Measurements from ENCODE around the gene DNAJC12. TPM values are rescaled to one million over a fixed set of nuclear protein-coding genes. Genes with fewer than 3 reads are reported as not detected.
A peak's percentile ranks its signal among the peaks of the same experiment; 100 is the strongest.

The DNAJC12 gene
- total and polyA plus RNA-seq, 2 of the 8 experiments (the other 6 are each of a cell fraction or from before 2014, with no cell fraction given), result 0.86 to 4.2 TPM

DNA sequence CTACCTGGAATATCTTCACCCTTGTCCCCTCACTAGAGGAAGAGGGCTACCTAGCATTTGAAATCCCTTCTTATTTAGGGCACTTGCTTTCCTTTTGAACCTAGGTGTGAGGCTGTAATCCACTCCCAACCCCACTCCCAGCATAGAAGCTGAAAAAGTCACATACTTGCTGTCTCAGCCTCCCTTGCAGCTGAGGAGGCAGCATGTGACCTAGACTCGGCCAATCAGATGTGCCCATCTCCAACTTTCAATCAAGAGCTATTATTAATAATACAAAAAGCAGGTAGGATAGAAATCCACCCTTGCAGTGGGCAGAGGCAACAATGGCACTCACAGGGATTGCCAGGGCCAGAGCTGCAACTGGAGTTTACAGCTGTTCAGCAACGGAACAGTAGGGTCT, 70.7 kb downstream of the DNAJC12 start:
- Histone ChIP-seq H3K23ac (ENCODE audit: insufficient read length) (no peak overlapping the region), H3K27ac (ENCODE audit: low read depth, low read length) (no peak overlapping the region), H2BK120ac (replicated peaks; ENCODE audit: low read depth, low read length) (no peak overlapping the region), H3K14ac (ENCODE audit: insufficient read length) (no peak overlapping the region), H2AK5ac (ENCODE audit: low read depth, low read length) (no peak overlapping the region), H4K5ac (ENCODE audit: insufficient read length, low read depth, low read length) (no peak overlapping the region), H3K18ac (ENCODE audit: extremely low read depth, low read length) (no peak overlapping the region), H3K4ac (replicated peaks; ENCODE audit: insufficient read length, low read depth, low read length) (no peak overlapping the region), H3K56ac (replicated peaks; ENCODE audit: insufficient read length, low read depth, low read length) (no peak overlapping the region), H3K79me2 (ENCODE audit: control insufficient read depth in 1 of 2, insufficient read depth in 2 of 2, low read length in 2 of 2) (no peaks in the 10 kb centered on the region), H3K4me1 (replicated peaks in 1 of 4; ENCODE audit: control insufficient read depth in 3 of 4, insufficient read depth in 4 of 4, low read length in 3 of 4) (peaks cover 0 to 2% (median 2%) of the 10 kb centered on the region in 4 experiments; a peak in 1 of 7 replicates), H2BK15ac (ENCODE audit: low read length) (no peak overlapping the region), H2BK12ac (ENCODE audit: low read depth, low read length) (no peak overlapping the region), H3K23me2 (ENCODE audit: low read depth, low read length) (peaks cover 3% of the 10 kb centered on the region), H3K9me3 (ENCODE audit: insufficient read depth in 2 of 2, low read depth in 1 of 2, low read length in 1 of 2) (no peaks in the 10 kb centered on the region), H3K4me3 (ENCODE audit: extremely low read depth in 1 of 4, insufficient read depth in 2 of 4, low read depth in 3 of 4, low read length in 4 of 4) (no peak overlapping the region), H3K9ac (replicated peaks in 1 of 4; ENCODE audit: extremely low read depth in 1 of 4, low read depth in 3 of 4, low read length in 3 of 4) (no peak overlapping the region), H3K27me3 (replicated peaks in 1 of 4; ENCODE audit: control insufficient read depth in 3 of 4, extremely low read depth in 1 of 4, insufficient read depth in 3 of 4, low read length in 3 of 4) (no peaks in the 10 kb centered on the region; a peak in 1 of 7 replicates), H2BK5ac (ENCODE audit: low read depth, low read length) (no peak overlapping the region), H4K8ac (ENCODE audit: extremely low read depth, insufficient read depth, low read length) (no peak overlapping the region), H2BK20ac (ENCODE audit: low read length) (no peak overlapping the region), H3K4me2 (ENCODE audit: insufficient read depth in 1 of 2, low read depth in 2 of 2, low read length in 2 of 2) (no peak overlapping the region), H3K79me1 (ENCODE audit: low read depth, low read length) (no peaks in the 10 kb centered on the region), H2AFZ (ENCODE audit: low read length) (peak overlapping the region; percentile 48), H4K20me1 (replicated peaks in 1 of 2; ENCODE audit: control insufficient read depth in 1 of 2, insufficient read depth in 2 of 2, low read length in 2 of 2) (no peaks in the 10 kb centered on the region), H3K36me3 (ENCODE audit: control insufficient read depth in 2 of 4, insufficient read depth in 4 of 4, low read length in 3 of 4) (no peaks in the 10 kb centered on the region), H4K91ac (replicated peaks; ENCODE audit: insufficient read length, low read length) (no peak overlapping the region)
- ChIA-PET POLR2A (ENCODE audit: partially characterized antibody) (no interaction called here), CTCF (ENCODE audit: partially characterized antibody) (interaction anchor here (1.1 to 5.2 kb wide), 6 partner anchors 10 to 162 kb away, joined by 3 to 28 read pairs (median 7); partner anchors contain the start of gene CTNNA3)
- no peak for TF ChIP-seq BCL11A (IDR thresholded peaks at IDR 0.05; ENCODE audit: low read depth in 2 of 2, low read length in 2 of 2)
- TF ChIP-seq BRCA1 (IDR thresholded peaks at IDR 0.05; ENCODE audit: low read depth, low read length), result no peak
- TF ChIP-seq, protein P1, sequence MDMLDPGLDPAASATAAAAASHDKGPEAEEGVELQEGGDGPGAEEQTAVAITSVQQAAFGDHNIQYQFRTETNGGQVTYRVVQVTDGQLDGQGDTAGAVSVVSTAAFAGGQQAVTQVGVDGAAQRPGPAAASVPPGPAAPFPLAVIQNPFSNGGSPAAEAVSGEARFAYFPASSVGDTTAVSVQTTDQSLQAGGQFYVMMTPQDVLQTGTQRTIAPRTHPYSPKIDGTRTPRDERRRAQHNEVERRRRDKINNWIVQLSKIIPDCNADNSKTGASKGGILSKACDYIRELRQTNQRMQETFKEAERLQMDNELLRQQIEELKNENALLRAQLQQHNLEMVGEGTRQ (IDR thresholded peaks at IDR 0.05; ENCODE audit: low read length), result peak; percentile 77
- FAIRE-seq, result no peak
- no peak for DNase-seq (ENCODE audit: low read depth in 1 of 2, low spot score in 2 of 2)
- WGBS, 2 experiments (ENCODE audit: extremely low coverage in 1 of 2, insufficient coverage in 1 of 2, insufficient read length in 1 of 2, insufficient replicate concordance in 2 of 2, low coverage in 1 of 2, low lambda C conversion rate in 2 of 2, missing lambda C conversion rate in 1 of 2), result 80% methylated on average over 2 of the region's 2 CpGs; no CpG with 5 or more reads in 1 of the 2 experiments
